ENCODE data around the gene GLRA3. TPM values are rescaled to one million over a fixed set of nuclear protein-coding genes. Genes with fewer than 3 reads are reported as not detected.

GLRA3 gene
- total RNA-seq, 1 donor from 2014 or later = not detected

GRCh38 chr4:174626342-174627008, 202.6 kb downstream of the GLRA3 start:
- no peak overlapping the region for H3K9ac ChIP-seq (ENCODE audit: low read depth in 1 of 3, low read length in 3 of 3)
- no peaks in the 10 kb centered on the region for H3K4me1 ChIP-seq (ENCODE audit: control insufficient read depth in 3 of 3, insufficient read depth in 3 of 3, low read length in 3 of 3)
- no peaks in the 10 kb centered on the region for H3K36me3 ChIP-seq (ENCODE audit: control insufficient read depth in 3 of 3, insufficient read depth in 3 of 3, low read length in 3 of 3)
- H3K27me3 ChIP-seq (ENCODE audit: control insufficient read depth in 3 of 3, insufficient read depth in 3 of 3, low read length in 3 of 3) = no peaks in the 10 kb centered on the region
- no peaks in the 10 kb centered on the region for H3K9me3 ChIP-seq (ENCODE audit: control insufficient read depth in 3 of 3, low read length in 3 of 3)
- no peak overlapping the region for H3K4me3 ChIP-seq (ENCODE audit: low read length in 3 of 3)
- H3K27ac ChIP-seq (ENCODE audit: low read depth, low read length) = no peak overlapping the region

GRCh38 chr4:174616661-174617060, 212.4 kb downstream of the GLRA3 start:
- no peaks in the 10 kb centered on the region for H3K36me3 ChIP-seq (ENCODE audit: control insufficient read depth in 3 of 3, insufficient read depth in 3 of 3, low read length in 3 of 3)

GRCh38 chr4:174613979-174614378, 215.1 kb downstream of the GLRA3 start:
- Histone ChIP-seq H3K4me3 (ENCODE audit: low read length in 3 of 3) (no peak overlapping the region), H3K27ac (ENCODE audit: low read depth, low read length) (no peak overlapping the region), H3K36me3 (ENCODE audit: control insufficient read depth in 3 of 3, insufficient read depth in 3 of 3, low read length in 3 of 3) (no peaks in the 10 kb centered on the region), H3K9me3 (ENCODE audit: control insufficient read depth in 3 of 3, low read length in 3 of 3) (no peaks in the 10 kb centered on the region), H3K9ac (ENCODE audit: low read depth in 1 of 3, low read length in 3 of 3) (no peak overlapping the region), H3K4me1 (ENCODE audit: control insufficient read depth in 3 of 3, insufficient read depth in 3 of 3, low read length in 3 of 3) (no peaks in the 10 kb centered on the region), H3K27me3 (ENCODE audit: control insufficient read depth in 3 of 3, insufficient read depth in 3 of 3, low read length in 3 of 3) (no peaks in the 10 kb centered on the region)

More at GRCh38 chr4:174616661-174617060, 212.4 kb downstream of the GLRA3 start:
- H3K27ac ChIP-seq (ENCODE audit: low read depth, low read length) = no peak overlapping the region
- H3K9ac ChIP-seq (ENCODE audit: low read depth in 1 of 3, low read length in 3 of 3) = no peak overlapping the region
- no peak overlapping the region for H3K4me3 ChIP-seq (ENCODE audit: low read length in 3 of 3)
- no peaks in the 10 kb centered on the region for H3K9me3 ChIP-seq (ENCODE audit: control insufficient read depth in 3 of 3, low read length in 3 of 3)
- H3K4me1 ChIP-seq (ENCODE audit: control insufficient read depth in 3 of 3, insufficient read depth in 3 of 3, low read length in 3 of 3) = no peaks in the 10 kb centered on the region
- no peaks in the 10 kb centered on the region for H3K27me3 ChIP-seq (ENCODE audit: control insufficient read depth in 3 of 3, insufficient read depth in 3 of 3, low read length in 3 of 3)

- H3K27me3 ChIP-seq (ENCODE audit: control insufficient read depth in 3 of 3, insufficient read depth in 3 of 3, low read length in 3 of 3) = no peaks in the 10 kb centered on the region
- no peak overlapping the region for H3K9ac ChIP-seq (ENCODE audit: low read depth in 1 of 3, low read length in 3 of 3)
- no peaks in the 10 kb centered on the region for H3K4me1 ChIP-seq (ENCODE audit: control insufficient read depth in 3 of 3, insufficient read depth in 3 of 3, low read length in 3 of 3)
- H3K4me3 ChIP-seq (ENCODE audit: low read length in 3 of 3) = no peak overlapping the region
- H3K9me3 ChIP-seq (ENCODE audit: control insufficient read depth in 3 of 3, low read length in 3 of 3) = no peaks in the 10 kb centered on the region
- H3K27ac ChIP-seq (ENCODE audit: low read depth, low read length) = no peak overlapping the region
- H3K36me3 ChIP-seq (ENCODE audit: control insufficient read depth in 3 of 3, insufficient read depth in 3 of 3, low read length in 3 of 3) = no peaks in the 10 kb centered on the region
Measured at GRCh38 chr4:174611792-174612191, 217.3 kb downstream of the GLRA3 start.

- no peaks in the 10 kb centered on the region for H3K27me3 ChIP-seq (ENCODE audit: control insufficient read depth in 3 of 3, insufficient read depth in 3 of 3, low read length in 3 of 3)
- no peaks in the 10 kb centered on the region for H3K36me3 ChIP-seq (ENCODE audit: control insufficient read depth in 3 of 3, insufficient read depth in 3 of 3, low read length in 3 of 3)
- H3K9ac ChIP-seq (ENCODE audit: low read depth in 1 of 3, low read length in 3 of 3) = no peak overlapping the region
- no peaks in the 10 kb centered on the region for H3K9me3 ChIP-seq (ENCODE audit: control insufficient read depth in 3 of 3, low read length in 3 of 3)
- no peak overlapping the region for H3K27ac ChIP-seq (ENCODE audit: low read depth, low read length)
- no peaks in the 10 kb centered on the region for H3K4me1 ChIP-seq (ENCODE audit: control insufficient read depth in 3 of 3, insufficient read depth in 3 of 3, low read length in 3 of 3)
- H3K4me3 ChIP-seq (ENCODE audit: low read length in 3 of 3) = no peak overlapping the region
Measured at GRCh38 chr4:174607792-174608191, 221.3 kb downstream of the GLRA3 start.

DNA sequence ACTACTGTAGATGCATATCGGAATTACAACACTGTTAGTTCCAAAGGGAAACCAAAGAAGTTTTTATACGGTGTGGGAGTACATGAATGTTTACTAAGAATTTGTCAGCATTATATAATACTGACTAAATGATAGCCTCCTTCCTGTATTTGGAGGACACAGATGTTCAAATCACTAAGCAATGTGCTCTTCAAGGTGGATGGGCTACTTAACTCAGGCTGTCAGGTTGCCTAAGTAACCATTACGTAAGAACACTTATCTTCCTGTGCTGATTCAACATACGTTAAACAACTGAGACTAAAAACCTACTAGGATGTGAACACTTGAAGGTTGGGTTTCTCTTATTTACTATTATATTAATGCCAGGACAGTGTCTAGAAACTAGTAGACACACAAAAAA, 224.8 kb downstream of the GLRA3 start:
- no peak overlapping the region for H3K27ac ChIP-seq (ENCODE audit: low read depth, low read length)
- H3K36me3 ChIP-seq (ENCODE audit: control insufficient read depth in 3 of 3, insufficient read depth in 3 of 3, low read length in 3 of 3) = no peaks in the 10 kb centered on the region
- H3K4me1 ChIP-seq (ENCODE audit: control insufficient read depth in 3 of 3, insufficient read depth in 3 of 3, low read length in 3 of 3) = no peaks in the 10 kb centered on the region
- H3K27me3 ChIP-seq (ENCODE audit: control insufficient read depth in 3 of 3, insufficient read depth in 3 of 3, low read length in 3 of 3) = no peaks in the 10 kb centered on the region
- H3K4me3 ChIP-seq (ENCODE audit: low read length in 3 of 3) = no peak overlapping the region
- H3K9ac ChIP-seq (ENCODE audit: low read depth in 1 of 3, low read length in 3 of 3) = no peak overlapping the region
- H3K9me3 ChIP-seq (ENCODE audit: control insufficient read depth in 3 of 3, low read length in 3 of 3) = no peaks in the 10 kb centered on the region

DNA sequence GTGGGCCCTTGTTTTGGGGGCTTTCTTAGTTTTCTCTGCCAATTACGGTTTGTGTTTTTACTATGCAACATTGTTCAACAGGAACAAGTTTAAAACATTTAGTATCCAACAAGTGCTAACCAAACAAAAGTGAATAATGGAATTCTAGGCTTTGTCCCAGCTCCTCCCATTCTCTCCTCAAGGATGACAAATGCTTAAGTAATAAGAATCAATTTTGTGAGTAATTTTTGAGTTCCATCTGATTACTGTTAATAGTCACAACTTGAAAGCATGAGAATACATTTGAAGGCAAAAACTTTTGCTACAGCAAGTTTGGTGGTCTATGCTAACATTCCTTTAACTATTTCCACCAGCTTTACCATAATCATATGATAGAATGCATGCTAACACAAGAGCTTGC, 228.7 kb downstream of the GLRA3 start:
- Histone ChIP-seq H3K36me3 (ENCODE audit: control insufficient read depth in 3 of 3, insufficient read depth in 3 of 3, low read length in 3 of 3) (no peaks in the 10 kb centered on the region), H3K4me3 (ENCODE audit: low read length in 3 of 3) (no peak overlapping the region), H3K27me3 (ENCODE audit: control insufficient read depth in 3 of 3, insufficient read depth in 3 of 3, low read length in 3 of 3) (no peaks in the 10 kb centered on the region), H3K9ac (ENCODE audit: low read depth in 1 of 3, low read length in 3 of 3) (no peak overlapping the region), H3K4me1 (ENCODE audit: control insufficient read depth in 3 of 3, insufficient read depth in 3 of 3, low read length in 3 of 3) (no peaks in the 10 kb centered on the region), H3K27ac (ENCODE audit: low read depth, low read length) (no peak overlapping the region), H3K9me3 (ENCODE audit: control insufficient read depth in 3 of 3, low read length in 3 of 3) (no peaks in the 10 kb centered on the region)

- Histone ChIP-seq H3K4me3 (ENCODE audit: low read length in 3 of 3) (no peak overlapping the region), H3K36me3 (ENCODE audit: control insufficient read depth in 3 of 3, insufficient read depth in 3 of 3, low read length in 3 of 3) (no peaks in the 10 kb centered on the region), H3K27me3 (ENCODE audit: control insufficient read depth in 3 of 3, insufficient read depth in 3 of 3, low read length in 3 of 3) (no peaks in the 10 kb centered on the region), H3K27ac (ENCODE audit: low read depth, low read length) (no peak overlapping the region), H3K4me1 (ENCODE audit: control insufficient read depth in 3 of 3, insufficient read depth in 3 of 3, low read length in 3 of 3) (no peaks in the 10 kb centered on the region), H3K9me3 (ENCODE audit: control insufficient read depth in 3 of 3, low read length in 3 of 3) (no peaks in the 10 kb centered on the region), H3K9ac (ENCODE audit: low read depth in 1 of 3, low read length in 3 of 3) (no peak overlapping the region)
Measured at GRCh38 chr4:174598800-174599199, 230.2 kb downstream of the GLRA3 start.

GRCh38 chr4:174596513-174596912, 232.5 kb downstream of the GLRA3 start:
- no peak overlapping the region for H3K27ac ChIP-seq (ENCODE audit: low read depth, low read length)
- no peak overlapping the region for H3K4me3 ChIP-seq (ENCODE audit: low read length in 3 of 3)
- no peaks in the 10 kb centered on the region for H3K9me3 ChIP-seq (ENCODE audit: control insufficient read depth in 3 of 3, low read length in 3 of 3)
- no peaks in the 10 kb centered on the region for H3K36me3 ChIP-seq (ENCODE audit: control insufficient read depth in 3 of 3, insufficient read depth in 3 of 3, low read length in 3 of 3)
- H3K4me1 ChIP-seq (ENCODE audit: control insufficient read depth in 3 of 3, insufficient read depth in 3 of 3, low read length in 3 of 3) = no peaks in the 10 kb centered on the region
- no peak overlapping the region for H3K9ac ChIP-seq (ENCODE audit: low read depth in 1 of 3, low read length in 3 of 3)
- H3K27me3 ChIP-seq (ENCODE audit: control insufficient read depth in 3 of 3, insufficient read depth in 3 of 3, low read length in 3 of 3) = no peaks in the 10 kb centered on the region

- Histone ChIP-seq H3K27me3 (ENCODE audit: control insufficient read depth in 3 of 3, insufficient read depth in 3 of 3, low read length in 3 of 3) (no peaks in the 10 kb centered on the region), H3K9me3 (ENCODE audit: control insufficient read depth in 3 of 3, low read length in 3 of 3) (no peaks in the 10 kb centered on the region), H3K36me3 (ENCODE audit: control insufficient read depth in 3 of 3, insufficient read depth in 3 of 3, low read length in 3 of 3) (no peaks in the 10 kb centered on the region), H3K9ac (ENCODE audit: low read depth in 1 of 3, low read length in 3 of 3) (no peak overlapping the region), H3K27ac (ENCODE audit: low read depth, low read length) (no peak overlapping the region), H3K4me1 (ENCODE audit: control insufficient read depth in 3 of 3, insufficient read depth in 3 of 3, low read length in 3 of 3) (no peaks in the 10 kb centered on the region), H3K4me3 (ENCODE audit: low read length in 3 of 3) (no peak overlapping the region)
Measured at GRCh38 chr4:174595141-174595929, 233.7 kb downstream of the GLRA3 start.
